Measurements from ENCODE around the gene SP140.

GRCh38 chr2:230227216-230227615 is 1.7 kb downstream of the SP140 start:
- no peak for TF ChIP-seq ZFHX2 (tag by site-specific recombination; conservative IDR thresholded peaks at IDR 0.05)
- TF ChIP-seq CTCF (tag by site-specific recombination; IDR thresholded peaks at IDR 0.05) = no peak
- no peak for TF ChIP-seq ZNF433 (tag by site-specific recombination; IDR thresholded peaks at IDR 0.05; ENCODE audit: low read depth)
- no peak for TF ChIP-seq ZNF830 (tag by site-specific recombination; IDR thresholded peaks at IDR 0.05; ENCODE audit: low read depth)
- no peak for TF ChIP-seq ZNF248 (tag by site-specific recombination; IDR thresholded peaks at IDR 0.05)
- TF ChIP-seq ZNF555 (tag by site-specific recombination; conservative IDR thresholded peaks at IDR 0.05) = no peak
- no peak for TF ChIP-seq KLF8 (tag by site-specific recombination; IDR thresholded peaks at IDR 0.05)
- TF ChIP-seq ZNF670 (tag by site-specific recombination; IDR thresholded peaks at IDR 0.05; ENCODE audit: low read depth) = no peak
- no peak for TF ChIP-seq REST (tag by site-specific recombination; IDR thresholded peaks at IDR 0.05)
